ENCODE results near the gene PUM2. TPM values are rescaled to one million over a fixed set of nuclear protein-coding genes. Genes with fewer than 3 reads are reported as not detected.

PUM2 gene
- total RNA-seq, 1 donor from 2014 or later, result 112 TPM

DNA sequence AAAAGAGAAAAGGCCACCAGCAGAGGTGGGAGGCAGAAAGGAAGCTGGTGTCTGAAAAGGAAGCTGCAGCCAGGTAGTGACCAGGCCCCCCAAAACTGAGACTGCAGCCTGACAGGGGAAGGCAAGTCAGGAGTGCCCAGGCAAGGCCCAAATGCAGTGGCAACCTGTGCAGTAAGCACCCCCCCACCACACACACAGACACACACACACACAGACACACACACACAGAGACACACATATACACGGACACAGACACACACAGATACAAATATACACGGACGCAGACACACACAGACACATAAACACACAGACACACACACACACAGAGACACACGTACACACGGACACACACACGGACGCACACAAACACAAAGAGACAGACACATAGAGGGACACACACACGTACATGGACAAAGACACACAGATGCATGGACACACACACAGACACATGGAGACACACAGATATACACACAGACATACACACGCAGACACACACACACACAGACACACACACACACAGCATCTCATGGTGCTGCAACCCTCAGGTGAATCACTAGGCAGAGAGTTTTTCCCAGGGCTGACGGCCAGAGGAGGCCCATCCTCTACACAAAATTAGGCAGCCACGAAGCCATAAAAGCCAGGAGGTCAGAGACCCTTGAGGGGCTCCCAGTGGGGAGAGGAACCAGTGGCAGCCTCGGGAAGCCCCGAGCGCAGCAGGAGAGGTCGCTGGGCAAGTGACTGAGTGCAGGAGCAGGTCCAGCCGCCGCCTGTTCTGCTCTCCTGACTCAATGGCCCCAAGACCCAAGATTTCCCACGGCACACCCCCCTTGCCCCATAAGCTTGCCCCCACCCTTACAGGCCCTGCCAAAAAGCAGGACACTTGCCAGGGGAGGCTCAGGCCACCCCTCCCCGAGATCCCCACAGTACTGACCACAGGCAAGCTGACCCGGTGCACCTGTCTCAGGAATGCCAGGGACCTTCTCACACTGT lies 132.0 kb downstream of the PUM2 start:
- DNase-seq (no peak), ATAC-seq (no peak)
- Histone ChIP-seq H3K9me3 (no peaks in the 10 kb centered on the region), H3K27me3 (ENCODE audit: low read depth) (peaks cover 12% of the 10 kb centered on the region), H3K36me3 (no peaks in the 10 kb centered on the region), H3K4me3 (no peak overlapping the region), H3K4me1 (peaks cover 32% of the 10 kb centered on the region), H3K27ac (peak overlapping the region; percentile 70)
- TF ChIP-seq, protein P1, sequence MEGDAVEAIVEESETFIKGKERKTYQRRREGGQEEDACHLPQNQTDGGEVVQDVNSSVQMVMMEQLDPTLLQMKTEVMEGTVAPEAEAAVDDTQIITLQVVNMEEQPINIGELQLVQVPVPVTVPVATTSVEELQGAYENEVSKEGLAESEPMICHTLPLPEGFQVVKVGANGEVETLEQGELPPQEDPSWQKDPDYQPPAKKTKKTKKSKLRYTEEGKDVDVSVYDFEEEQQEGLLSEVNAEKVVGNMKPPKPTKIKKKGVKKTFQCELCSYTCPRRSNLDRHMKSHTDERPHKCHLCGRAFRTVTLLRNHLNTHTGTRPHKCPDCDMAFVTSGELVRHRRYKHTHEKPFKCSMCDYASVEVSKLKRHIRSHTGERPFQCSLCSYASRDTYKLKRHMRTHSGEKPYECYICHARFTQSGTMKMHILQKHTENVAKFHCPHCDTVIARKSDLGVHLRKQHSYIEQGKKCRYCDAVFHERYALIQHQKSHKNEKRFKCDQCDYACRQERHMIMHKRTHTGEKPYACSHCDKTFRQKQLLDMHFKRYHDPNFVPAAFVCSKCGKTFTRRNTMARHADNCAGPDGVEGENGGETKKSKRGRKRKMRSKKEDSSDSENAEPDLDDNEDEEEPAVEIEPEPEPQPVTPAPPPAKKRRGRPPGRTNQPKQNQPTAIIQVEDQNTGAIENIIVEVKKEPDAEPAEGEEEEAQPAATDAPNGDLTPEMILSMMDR (IDR thresholded peaks at IDR 0.05), result no peak
- intact Hi-C loops (cut with DNase I), result no loop called here

GRCh38 chr2:20217041-20217970 lies 133.3 kb downstream of the PUM2 start:
- H3K9me3 ChIP-seq, result no peaks in the 10 kb centered on the region
- H3K27ac ChIP-seq, result peak overlapping the region; percentile 70
- DNase-seq, result peak; percentile 89
- peak; percentile 80 to 84 for ATAC-seq
- TF ChIP-seq, protein P1 (IDR thresholded peaks at IDR 0.05), result no peak
- intact Hi-C loops (cut with DNase I), result no loop called here
- peaks cover 31% of the 10 kb centered on the region for H3K4me1 ChIP-seq
- H3K27me3 ChIP-seq (ENCODE audit: low read depth), result peaks cover under 1% of the 10 kb centered on the region
- no peak overlapping the region for H3K4me3 ChIP-seq
- H3K36me3 ChIP-seq, result no peaks in the 10 kb centered on the region

- peaks cover 25% of the 10 kb centered on the region for H3K4me1 ChIP-seq
- peak overlapping the region; percentile 36 for H3K27ac ChIP-seq
- TF ChIP-seq, protein P1 (IDR thresholded peaks at IDR 0.05), result no peak
- no peak overlapping the region for H3K4me3 ChIP-seq
- no peaks in the 10 kb centered on the region for H3K27me3 ChIP-seq (ENCODE audit: low read depth)
- no peaks in the 10 kb centered on the region for H3K9me3 ChIP-seq
- ATAC-seq (no peak), DNase-seq (no peak)
- intact Hi-C loops (cut with DNase I), result no loop called here
- no peaks in the 10 kb centered on the region for H3K36me3 ChIP-seq
These were observed 134.3 kb downstream of the PUM2 start for GRCh38 chr2:20216130-20217025.

DNA sequence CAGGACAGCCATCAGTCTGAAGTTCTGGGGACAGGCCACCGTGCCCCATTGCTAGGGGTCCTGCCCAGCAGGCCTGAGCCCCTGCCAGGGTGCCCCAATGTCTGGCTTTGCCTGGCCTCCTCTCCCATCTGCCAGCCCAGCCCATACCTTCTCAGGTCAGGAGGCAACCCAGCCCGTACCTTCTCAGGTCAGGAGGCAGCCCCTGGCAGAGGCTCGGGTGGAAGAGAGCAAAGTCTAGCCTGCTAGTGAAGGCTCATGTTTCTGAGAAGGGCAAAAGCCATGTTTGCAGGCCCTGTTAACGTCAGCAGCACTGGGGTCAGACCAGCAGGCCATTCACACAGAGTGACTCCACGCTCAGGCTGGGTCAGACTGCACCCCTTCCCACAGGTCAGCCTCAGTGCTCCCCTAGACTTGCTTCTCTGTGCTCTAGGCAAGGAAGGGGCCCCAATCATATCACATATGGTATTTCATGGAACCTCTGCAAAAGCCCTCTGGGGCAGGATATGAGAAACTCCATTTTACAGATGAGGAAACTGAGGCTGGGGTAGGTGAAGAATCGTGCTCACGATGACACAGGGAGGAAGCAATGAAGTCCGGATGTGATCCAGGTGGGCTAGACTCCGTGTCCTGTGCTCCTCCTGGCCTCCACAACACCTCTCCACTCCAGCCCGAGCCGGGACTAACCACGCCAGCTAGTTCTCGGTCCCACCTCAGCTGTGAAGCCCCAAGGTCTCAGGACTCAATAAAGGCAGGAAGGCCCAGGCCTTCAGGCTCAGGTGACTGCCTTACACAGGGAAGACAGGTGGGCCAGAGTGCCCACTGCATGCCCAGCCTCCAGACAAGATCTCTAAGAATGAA lies 135.2 kb downstream of the PUM2 start:
- intact Hi-C loops (cut with DNase I), result no loop called here
- DNase-seq, result no peak
- H3K36me3 ChIP-seq, result no peaks in the 10 kb centered on the region
- no peaks in the 10 kb centered on the region for H3K9me3 ChIP-seq
- H3K27ac ChIP-seq, result no peak overlapping the region
- H3K4me1 ChIP-seq, result peaks cover 19% of the 10 kb centered on the region
- no peak for ATAC-seq
- H3K4me3 ChIP-seq, result no peak overlapping the region
- H3K27me3 ChIP-seq (ENCODE audit: low read depth), result no peaks in the 10 kb centered on the region
- TF ChIP-seq, protein P1 (IDR thresholded peaks at IDR 0.05), result no peak

All from lower lobe of right lung (tissue), 2 donors.